SU-DHL-6 (cell line): ENCODE data around the gene TNFRSF12A.
A peak's percentile ranks its signal among the peaks of the same experiment; 100 is the strongest.

Source experiments
- H2AFZ ChIP-seq: fragments of 200-600 bp; sonication (generic); 2 replicates; pipeline ENCODE4 v1.6.1; 2014; ENCODE audit warnings: low read depth, mild to moderate bottlenecking, moderate library complexity, mixed read lengths, antibody characterized with exemption, low read length; ENCODE audit not compliant: severe bottlenecking
- H3F3A ChIP-seq: fragments of 200-600 bp; shearing (Covaris generic); 2 replicates; pipeline ENCODE4 v1.6.0; 2016; ENCODE audit warnings: antibody characterized with exemption, mild to moderate bottlenecking; ENCODE audit not compliant: insufficient read depth
- H3K27ac ChIP-seq: fragments of 200-600 bp; sonication (generic); 2 replicates; pipeline ENCODE4 v1.5.1; 2016; ENCODE audit warnings: low read depth, mild to moderate bottlenecking, low read length, moderate library complexity, mixed read lengths
- H3K27me3 ChIP-seq: fragments of 200-600 bp; sonication (generic), shearing (Covaris generic); 2 replicates; pipeline ENCODE4 v1.6.0; 2014; ENCODE audit warnings: mild to moderate bottlenecking, low read length
- H3K36me3 ChIP-seq: fragments of 200-600 bp; sonication (generic); 2 replicates; pipeline ENCODE4 v1.6.1; 2014; ENCODE audit warnings: mild to moderate bottlenecking, low read length, mixed read lengths
- H3K4me2 ChIP-seq: fragments of 300-600, 200-600 bp; shearing (Covaris generic), sonication (generic); 2 replicates; pipeline ENCODE4 v1.6.0; 2014; ENCODE audit warnings: low read length, low read depth, mild to moderate bottlenecking; ENCODE audit not compliant: poor library complexity, severe bottlenecking
- H3K4me3 ChIP-seq: fragments of 200-600 bp; sonication (generic); 2 replicates; pipeline ENCODE4 v1.5.1; 2014; ENCODE audit warnings: antibody characterized with exemption, low read length, mild to moderate bottlenecking, mixed read lengths; ENCODE audit not compliant: insufficient read depth, poor library complexity, severe bottlenecking
- H3K79me2 ChIP-seq: fragments of 200-600 bp; sonication (generic); 2 replicates; pipeline ENCODE4 v1.6.1; 2014; ENCODE audit warnings: mild to moderate bottlenecking, low read length, moderate library complexity; ENCODE audit not compliant: insufficient read depth
- H3K9ac ChIP-seq: fragments of 200-600 bp; sonication (generic); 2 replicates; pipeline ENCODE4 v1.7.0; 2014; ENCODE audit warnings: mild to moderate bottlenecking, low read length
- H3K9me2 ChIP-seq: fragments of 200-600 bp; sonication (generic); replicated peaks from 2 replicates; pipeline ENCODE4 v1.6.1; 2014; ENCODE audit warnings: low read length; ENCODE audit not compliant: insufficient read depth
- H3K9me3 ChIP-seq: fragments of 200-600 bp; sonication (generic); 2 replicates; pipeline ENCODE4 v1.6.1; 2014; ENCODE audit warnings: low read length, mixed read lengths; ENCODE audit not compliant: insufficient read depth
- H4K20me1 ChIP-seq: fragments of 200-600 bp; sonication (generic); 2 replicates; pipeline ENCODE4 v1.6.1; 2014; ENCODE audit warnings: low read depth, mild to moderate bottlenecking, antibody characterized with exemption, low read length, moderate library complexity, mixed read lengths
- EZH2phosphoT487 ChIP-seq: fragments of 200-600 bp; sonication (generic), shearing (Covaris generic); conservative IDR thresholded peaks from 2 replicates; pipeline ENCODE4 v1.6.1; 2018; ENCODE audit warnings: mild to moderate bottlenecking, antibody characterized with exemption, low read length, moderate library complexity, mixed read lengths
- TF ChIP-seq, protein P1 (sequence below): fragments of 200-600 bp; sonication (generic); IDR thresholded peaks from one replicate; pipeline ENCODE4 v1.5.1; 2017; ENCODE audit warnings: antibody characterized with exemption, mild to moderate bottlenecking, low read length, moderate library complexity; ENCODE audit not compliant: insufficient read depth, poor library complexity, severe bottlenecking

TNFRSF12A gene

DNA sequence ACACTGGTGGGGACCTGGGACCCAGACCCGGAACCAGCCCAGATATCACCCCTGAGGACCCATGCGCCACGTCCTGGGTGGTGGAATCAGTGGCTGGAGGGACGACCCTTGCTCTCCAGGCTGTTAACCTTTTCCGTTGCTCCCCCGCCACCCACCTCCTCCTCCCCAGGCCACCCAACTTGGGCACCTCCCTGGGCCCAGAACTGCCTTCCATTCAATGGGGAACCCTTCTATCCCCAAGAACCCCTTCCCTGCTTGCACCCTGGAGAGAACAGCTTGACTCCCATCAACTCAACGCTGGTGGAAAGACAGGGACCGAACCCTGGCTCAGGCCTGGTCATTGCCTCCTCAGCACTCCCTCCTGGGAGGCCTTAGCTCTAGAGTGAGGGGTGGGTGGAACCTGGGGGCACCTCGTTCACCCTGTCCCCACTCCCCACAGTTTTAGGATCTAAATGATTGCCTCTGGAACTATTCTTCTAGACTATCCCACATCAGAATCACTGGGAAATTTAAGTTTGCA lies 39.6 kb downstream of the TNFRSF12A start:
- no peak for TF ChIP-seq EZH2phosphoT487
- TF ChIP-seq, protein P1, sequence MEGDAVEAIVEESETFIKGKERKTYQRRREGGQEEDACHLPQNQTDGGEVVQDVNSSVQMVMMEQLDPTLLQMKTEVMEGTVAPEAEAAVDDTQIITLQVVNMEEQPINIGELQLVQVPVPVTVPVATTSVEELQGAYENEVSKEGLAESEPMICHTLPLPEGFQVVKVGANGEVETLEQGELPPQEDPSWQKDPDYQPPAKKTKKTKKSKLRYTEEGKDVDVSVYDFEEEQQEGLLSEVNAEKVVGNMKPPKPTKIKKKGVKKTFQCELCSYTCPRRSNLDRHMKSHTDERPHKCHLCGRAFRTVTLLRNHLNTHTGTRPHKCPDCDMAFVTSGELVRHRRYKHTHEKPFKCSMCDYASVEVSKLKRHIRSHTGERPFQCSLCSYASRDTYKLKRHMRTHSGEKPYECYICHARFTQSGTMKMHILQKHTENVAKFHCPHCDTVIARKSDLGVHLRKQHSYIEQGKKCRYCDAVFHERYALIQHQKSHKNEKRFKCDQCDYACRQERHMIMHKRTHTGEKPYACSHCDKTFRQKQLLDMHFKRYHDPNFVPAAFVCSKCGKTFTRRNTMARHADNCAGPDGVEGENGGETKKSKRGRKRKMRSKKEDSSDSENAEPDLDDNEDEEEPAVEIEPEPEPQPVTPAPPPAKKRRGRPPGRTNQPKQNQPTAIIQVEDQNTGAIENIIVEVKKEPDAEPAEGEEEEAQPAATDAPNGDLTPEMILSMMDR: no peak

DNA sequence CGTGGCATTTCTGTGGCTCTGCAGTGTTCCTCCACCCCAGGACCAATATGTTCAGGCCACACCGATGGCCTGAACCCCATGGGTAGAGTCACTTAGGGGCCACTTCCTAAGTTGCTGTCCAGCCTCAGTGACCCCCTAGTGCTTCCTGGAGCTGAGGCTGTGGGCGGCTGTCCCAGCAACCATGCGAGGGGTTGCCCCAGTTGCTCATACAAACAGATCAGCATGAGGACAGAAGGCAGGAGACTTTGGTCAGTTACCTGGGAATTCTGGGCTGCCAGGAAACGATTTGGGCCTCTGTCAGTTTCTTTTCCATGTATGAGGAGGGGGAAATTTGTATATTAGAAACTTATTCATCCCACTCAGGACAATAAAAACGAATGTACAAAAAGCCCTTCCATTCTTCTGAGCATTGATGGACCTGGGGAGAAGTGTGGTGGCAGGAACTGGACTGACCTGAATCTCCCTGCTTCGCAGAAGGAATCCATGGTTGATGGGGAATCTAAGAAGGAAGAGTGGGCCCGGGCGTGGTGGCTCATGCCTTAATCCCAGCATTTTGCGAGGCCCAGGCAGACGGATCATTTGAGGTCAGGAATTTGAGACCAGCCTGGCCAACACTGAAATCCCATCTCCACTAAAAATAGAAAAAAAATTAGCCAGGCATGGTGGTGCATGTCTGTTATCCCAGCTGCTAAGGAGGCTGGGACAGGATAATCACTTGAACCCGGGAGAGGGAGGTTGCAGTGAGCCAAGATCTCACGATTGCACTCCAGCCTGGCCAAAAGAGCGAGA lies 40.4 kb downstream of the TNFRSF12A start:
- no peak overlapping the region for H2AFZ ChIP-seq
- no peak overlapping the region for H3K9ac ChIP-seq

More for the DNA sequence above, 39.6 kb downstream of the TNFRSF12A start:
- no peaks in the 10 kb centered on the region for H3K36me3 ChIP-seq
- H3K9me3 ChIP-seq: no peaks in the 10 kb centered on the region
- peak overlapping the region; percentile 96 for H3K9ac ChIP-seq
- H3K27ac ChIP-seq: no peak overlapping the region
- 0 out of 2 replicates have a peak, but pooled peaks cover 4% of the 10 kb centered on the region for H3F3A ChIP-seq
- H3K4me3 ChIP-seq: peak overlapping the region; percentile 35
- no peaks in the 10 kb centered on the region for H3K79me2 ChIP-seq
- H3K27me3 ChIP-seq: no peaks in the 10 kb centered on the region
- no peaks in the 10 kb centered on the region for H4K20me1 ChIP-seq
- H2AFZ ChIP-seq: peak overlapping the region; percentile 49
- H3K9me2 ChIP-seq: no peaks in the 10 kb centered on the region
- H3K4me2 ChIP-seq: peak overlapping the region; percentile 57

DNA sequence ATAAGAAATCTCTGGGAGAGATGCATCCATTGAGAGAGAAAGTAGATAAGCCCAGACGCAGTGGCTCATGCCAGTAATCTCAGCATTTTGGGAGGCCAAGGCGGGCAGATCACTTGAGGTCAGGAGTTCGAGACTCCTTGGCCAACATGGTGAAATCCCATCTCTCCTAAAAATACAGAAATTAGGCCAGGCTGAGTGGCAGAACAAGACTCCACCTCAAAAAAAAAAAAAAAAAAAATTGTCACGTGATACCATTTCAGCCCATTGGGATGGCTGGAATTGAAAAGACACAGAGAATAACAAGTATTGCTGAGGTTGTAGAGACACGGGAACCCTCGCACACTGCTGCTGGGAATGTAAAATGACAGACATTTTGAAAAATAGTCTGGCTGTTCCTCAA lies 42.4 kb downstream of the TNFRSF12A start:
- no peaks in the 10 kb centered on the region for H3K9me3 ChIP-seq
- no peak overlapping the region for H3K4me3 ChIP-seq
- no peaks in the 10 kb centered on the region for H3K27me3 ChIP-seq
- H3K79me2 ChIP-seq: no peaks in the 10 kb centered on the region
- no peak overlapping the region for H3K4me2 ChIP-seq
- H3K27ac ChIP-seq: no peak overlapping the region
- no peak overlapping the region for H3K9ac ChIP-seq
- 0 out of 2 replicates have a peak, but pooled peaks cover 4% of the 10 kb centered on the region for H3F3A ChIP-seq
- no peaks in the 10 kb centered on the region for H3K36me3 ChIP-seq
- TF ChIP-seq, protein P1: no peak
- TF ChIP-seq EZH2phosphoT487: no peak
- no peak overlapping the region for H2AFZ ChIP-seq
- H4K20me1 ChIP-seq: no peaks in the 10 kb centered on the region
- H3K9me2 ChIP-seq: no peaks in the 10 kb centered on the region

More for the DNA sequence above, 40.4 kb downstream of the TNFRSF12A start:
- Histone ChIP-seq H3K36me3 (no peaks in the 10 kb centered on the region), H3K27ac (no peak overlapping the region), H3K4me2 (no peak overlapping the region), H3K4me3 (no peak overlapping the region), H3K27me3 (no peaks in the 10 kb centered on the region), H3K9me2 (no peaks in the 10 kb centered on the region), H4K20me1 (no peaks in the 10 kb centered on the region), H3F3A (0 out of 2 replicates have a peak, but pooled peaks cover 4% of the 10 kb centered on the region), H3K79me2 (no peaks in the 10 kb centered on the region), H3K9me3 (no peaks in the 10 kb centered on the region)
- TF ChIP-seq, protein P1: no peak
- TF ChIP-seq EZH2phosphoT487: no peak
